Cerebellar cortex (tissue), 1 donor: ENCODE measurements around the gene IQCE.
"Not testable (repeated sequence)": the region's sequence is repeated elsewhere in the genome, so short reads cannot be mapped to it uniquely, and the experiment has no call there.

ENCODE experiments used
- DNase-seq: peaks from one replicate; pipeline ENCODE4 v3.0.0-alpha.2; 2015; ENCODE audit warnings: low spot score

Gene IQCE

DNA sequence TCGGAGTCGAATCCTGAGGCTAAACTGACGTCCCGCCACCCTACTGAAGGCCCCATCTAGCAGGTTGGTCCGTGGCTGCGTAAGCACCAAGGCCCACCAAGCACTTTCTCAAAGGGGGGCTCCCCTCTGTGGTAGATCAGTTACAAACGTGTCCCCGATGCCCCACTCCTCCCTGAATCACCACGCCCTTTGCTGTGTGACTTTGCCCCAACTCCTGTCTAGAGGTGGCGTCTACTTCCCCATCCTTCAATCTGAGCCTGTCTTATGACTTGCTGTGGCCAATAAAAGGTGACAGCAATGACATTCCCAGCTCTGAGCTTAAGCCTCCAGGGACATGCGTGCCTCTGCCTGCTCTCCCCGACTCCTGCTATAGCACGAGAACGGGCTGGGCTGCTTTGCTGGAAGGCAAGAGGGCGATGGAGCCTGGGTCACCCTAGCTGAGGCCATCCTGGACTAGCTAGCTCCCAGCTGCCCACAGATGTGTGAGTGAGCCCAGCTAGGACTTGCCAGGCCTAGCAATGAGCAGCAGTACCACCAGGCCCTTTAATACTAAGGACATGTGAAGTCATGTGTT lies 26.5 kb upstream of the IQCE start:
- not testable (repeated sequence) for DNase-seq

- not testable (repeated sequence) for DNase-seq
Observed at GRCh38 chr7:2532816-2533215, 26.0 kb upstream of the IQCE start.

DNA sequence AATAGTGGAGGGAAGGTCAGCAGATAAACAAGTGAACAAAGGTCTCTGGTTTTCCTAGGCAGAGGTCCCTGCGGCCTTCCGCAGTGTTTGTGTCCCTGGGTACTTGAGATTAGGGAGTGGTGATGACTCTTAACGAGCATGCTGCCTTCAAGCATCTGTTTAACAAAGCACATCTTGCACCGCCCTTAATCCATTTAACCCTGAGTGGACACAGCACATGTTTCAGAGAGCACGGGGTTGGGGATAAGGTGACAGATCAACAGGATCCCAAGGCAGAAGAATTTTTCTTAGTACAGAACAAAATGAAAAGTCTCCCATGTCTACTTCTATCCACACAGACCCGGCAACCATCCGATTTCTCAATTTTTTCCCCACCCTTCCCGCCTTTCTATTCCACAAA lies 25.2 kb upstream of the IQCE start:
- DNase-seq, result not testable (repeated sequence)

DNA sequence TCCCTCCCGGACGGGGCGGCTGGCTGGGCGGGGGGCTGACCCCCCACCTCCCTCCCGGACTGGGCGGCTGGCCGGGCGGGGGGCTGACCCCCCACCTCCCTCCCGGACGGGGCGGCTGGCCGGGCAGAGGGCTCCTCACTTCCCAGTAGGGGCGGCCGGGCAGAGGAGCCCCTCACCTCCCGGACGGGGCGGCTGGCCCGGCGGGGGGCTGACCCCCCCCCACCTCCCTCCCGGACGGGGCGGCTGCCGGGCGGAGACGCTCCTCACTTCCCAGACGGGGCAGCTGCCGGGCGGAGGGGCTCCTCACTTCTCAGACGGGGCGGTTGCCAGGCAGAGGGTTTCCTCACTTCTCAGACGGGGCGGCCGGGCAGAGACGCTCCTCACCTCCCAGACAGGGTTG lies 24.6 kb upstream of the IQCE start:
- not testable (repeated sequence) for DNase-seq

DNA sequence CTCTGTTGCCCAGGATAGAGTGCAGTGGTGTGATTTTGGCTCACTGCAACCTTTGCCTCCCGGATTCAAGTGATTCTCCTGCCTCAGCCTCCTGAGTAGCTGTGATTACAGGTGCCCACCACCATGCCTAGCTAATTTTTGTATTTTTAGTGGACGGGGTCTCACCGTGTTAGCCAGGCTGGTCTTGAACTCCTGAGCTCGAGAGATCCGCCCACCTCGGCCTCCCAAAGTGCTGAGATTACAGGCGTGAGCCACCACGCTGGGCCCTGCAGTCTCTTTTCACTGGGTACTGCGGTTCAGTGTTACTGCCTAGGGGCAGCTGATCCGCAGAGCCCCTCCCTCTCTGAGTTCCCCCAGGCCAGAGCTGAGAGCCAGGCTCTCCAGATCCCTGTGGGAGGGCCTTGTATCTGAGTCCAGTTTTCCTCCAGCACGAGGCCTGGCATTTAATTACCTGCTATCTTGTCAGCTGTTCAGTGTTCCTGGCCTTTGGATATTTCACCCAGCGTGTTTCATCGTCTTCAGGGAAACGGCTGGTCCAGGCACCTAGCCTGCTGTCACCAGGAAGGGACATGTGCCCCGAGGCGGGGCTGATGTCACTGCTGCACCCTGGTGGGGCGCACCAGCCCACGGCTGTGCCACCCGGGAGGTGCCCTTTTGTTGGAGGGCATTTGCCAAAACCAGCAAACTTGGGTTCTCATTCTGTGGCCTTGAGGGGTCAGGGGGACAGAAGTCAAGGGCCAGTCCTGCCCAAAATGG lies 22.7 kb upstream of the IQCE start:
- DNase-seq, result not testable (repeated sequence)

DNA sequence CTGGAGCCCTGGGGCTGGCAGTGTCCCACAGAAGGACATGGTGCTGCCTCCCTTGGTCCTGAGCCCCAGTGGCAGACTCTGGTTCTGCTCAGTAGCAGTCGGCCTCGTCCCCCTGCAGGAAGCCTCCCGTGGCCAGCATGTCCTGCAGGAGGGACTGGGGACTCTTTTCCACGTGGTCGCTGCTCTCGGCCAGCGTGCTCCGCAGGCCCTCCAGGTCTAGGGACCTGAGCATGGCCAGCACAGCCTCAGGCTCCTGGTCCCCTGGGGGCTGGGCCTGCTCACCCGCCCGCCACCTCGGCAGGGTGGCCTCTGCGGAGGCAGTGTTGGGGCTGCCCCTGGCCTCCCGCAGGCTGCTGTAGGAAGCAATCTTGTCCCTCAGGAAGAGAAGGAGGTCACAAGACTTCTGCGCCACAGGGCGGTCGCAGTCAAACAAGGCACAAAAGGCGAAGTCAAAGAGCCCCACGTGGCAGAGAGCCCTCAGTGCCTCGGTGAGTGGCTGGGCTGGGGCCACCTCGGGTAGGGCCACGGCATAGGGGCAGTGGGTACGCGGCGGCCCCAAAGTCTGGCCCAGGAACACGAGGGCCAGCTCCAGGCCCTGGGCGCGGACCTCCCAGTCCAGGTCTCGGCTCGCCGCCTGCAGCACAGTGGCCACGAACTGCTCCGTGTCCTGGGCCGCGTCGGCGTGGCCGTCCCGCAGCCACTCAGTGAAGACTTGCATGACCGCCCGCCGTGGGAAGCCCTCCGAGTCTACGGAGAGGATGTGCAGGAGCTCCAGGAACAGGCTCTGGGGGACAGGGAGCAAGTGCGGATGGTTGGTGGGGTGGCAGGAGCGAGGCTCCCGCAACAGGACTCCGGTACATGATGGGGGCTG lies 20.6 kb upstream of the IQCE start:
- no peak for DNase-seq

GRCh38 chr7:2539031-2539911 lies 19.5 kb upstream of the IQCE start:
- no peak for DNase-seq

DNA sequence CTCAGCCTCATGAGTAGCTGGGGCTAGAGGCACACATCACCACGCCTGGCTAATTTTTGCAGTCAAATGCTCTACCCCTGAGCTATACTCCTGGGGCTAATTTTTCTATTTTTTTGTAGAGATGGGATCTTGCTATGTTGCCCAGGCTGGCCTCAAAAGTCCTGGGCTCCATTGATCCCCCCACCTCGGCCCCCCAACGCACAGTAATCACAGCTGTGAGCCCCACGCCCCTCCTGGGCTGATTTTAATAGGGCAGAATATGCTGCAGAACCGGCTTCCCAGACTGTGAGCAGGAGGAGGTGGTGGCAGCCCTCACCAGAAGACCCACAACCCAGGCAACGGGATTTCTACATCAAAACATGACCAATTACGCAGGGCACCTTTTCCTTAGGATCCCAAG lies 18.6 kb upstream of the IQCE start:
- DNase-seq, result no peak

DNA sequence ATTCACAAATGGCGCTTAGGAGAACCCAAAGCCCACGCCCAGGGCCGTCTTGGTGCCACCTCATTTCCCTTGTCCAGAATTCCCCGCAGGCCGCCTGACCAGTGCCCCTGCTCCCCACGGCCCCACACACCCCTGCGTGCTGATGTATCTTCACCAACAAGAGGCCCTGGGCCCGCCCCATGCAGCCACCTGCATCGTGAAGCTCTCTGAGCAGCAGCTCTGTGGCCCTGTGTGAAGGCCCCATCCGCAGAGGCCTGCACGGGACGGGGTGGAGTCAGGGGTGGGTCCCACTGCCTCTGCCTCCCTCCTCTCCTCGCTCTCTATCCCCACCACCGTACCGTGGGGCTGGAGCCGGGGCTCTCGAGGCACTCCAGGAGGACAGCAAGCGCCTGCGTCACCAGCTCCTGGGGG lies 18.1 kb upstream of the IQCE start:
- no peak for DNase-seq

DNA sequence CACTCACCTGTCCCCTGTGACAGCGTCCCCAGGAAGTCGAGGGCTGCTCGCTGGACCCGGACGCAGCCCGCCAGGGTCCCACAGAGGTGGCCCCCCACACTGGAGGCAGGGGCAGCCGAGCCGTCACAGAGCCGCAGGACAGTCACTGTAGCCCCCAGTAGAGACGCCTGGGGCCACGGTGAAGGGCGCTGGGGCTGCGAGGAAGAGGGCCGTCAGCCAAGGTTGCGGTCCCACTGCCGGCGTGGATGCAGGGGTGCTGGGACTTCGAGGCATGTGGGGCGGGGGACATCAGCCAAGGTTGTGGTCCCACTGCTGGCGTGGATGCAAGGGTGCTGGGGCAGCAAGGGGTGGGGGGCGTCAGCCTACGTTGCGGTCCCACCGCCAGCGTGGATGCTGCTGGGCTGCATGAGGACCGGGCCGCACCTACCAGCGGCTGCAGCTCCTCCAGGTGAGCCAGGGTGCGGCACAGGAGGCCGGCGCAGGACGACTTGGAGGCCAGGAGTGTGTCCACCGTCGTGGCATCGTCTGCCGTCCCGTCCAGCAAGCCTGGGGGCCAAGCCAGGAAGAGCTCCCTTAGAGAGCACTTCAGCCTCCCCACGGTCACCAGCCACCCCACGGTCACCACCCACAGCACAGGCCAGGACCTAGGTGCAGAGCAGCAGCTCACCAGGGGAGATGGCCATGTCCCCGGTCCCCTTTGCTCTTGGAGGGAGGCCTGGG lies 17.3 kb upstream of the IQCE start:
- DNase-seq, result no peak

DNA sequence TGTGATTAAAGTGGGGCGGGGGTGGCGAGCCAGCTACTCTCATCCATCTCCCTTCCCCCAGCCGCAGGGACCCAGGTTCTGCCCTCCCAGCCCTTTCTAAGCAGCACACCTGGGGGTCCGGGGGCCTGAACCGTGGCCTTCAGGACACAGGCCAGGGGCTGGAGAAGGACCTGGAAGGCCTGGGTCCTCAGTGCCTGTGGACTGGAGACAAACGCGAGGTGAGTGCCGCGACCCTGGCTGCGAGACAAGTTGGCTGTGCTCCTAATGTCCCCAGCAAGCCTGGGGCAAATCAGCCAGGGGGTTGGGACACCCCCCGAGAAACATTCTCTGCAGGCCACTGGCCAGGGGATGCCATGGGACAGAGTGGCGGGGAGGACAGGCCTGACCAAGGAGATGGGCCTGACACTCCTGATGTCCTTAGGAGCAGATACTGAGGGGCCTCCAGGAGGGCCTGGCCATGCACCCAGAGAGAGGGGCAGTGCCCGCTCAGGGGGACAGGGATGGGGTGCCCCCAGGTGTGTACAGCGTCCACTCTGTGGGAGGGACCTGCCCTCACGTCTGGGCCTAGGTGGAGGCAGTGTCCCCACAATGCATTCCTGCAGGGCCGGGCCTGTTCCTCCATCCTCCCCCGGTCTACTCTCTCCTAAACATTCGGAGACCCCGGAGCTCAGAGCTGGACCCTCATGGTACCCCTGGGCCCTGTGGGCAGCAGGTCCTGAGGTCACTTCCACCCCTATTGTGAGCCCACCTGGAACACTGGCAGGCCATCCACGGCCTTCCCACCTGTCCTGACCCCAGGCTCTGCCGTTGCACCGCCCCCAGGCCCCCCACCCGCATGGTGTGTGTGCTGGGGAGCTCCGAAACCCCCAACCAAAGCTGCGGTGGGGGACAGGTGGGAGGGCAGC lies 16.5 kb upstream of the IQCE start:
- DNase-seq, result no peak

- DNase-seq, result no peak
Observed at GRCh38 chr7:2542916-2543871, 15.6 kb upstream of the IQCE start.

DNA sequence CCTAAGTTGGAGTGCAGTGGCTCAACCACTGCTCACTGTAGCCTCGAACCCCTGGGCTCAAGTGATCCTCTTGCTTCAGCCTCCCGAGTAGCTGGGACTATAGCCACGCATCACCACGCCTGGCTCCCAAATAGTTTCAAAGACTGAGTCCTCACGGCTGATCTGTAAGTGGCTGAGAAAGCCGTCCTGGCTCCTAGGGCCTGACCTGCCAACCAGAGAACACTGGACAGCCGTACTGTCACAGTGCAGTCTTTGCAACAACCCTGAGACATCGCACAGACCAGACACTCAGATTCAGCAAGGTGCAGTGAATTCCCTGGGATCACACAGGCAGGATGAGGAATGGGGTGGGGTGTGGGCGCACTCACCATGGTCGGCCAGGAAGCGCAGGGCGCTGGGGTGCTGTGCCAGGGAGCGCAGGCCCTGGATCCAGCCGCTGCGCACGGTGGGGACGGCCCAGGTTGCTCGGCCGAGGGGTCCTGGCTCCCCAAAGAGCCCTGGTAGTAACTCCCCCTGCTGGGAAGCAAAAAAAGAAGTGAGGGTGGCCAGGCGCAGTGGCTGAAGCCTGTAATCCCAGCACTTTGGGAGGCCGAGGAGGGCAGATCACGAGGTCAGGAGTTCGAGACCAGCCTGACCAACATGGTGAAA lies 14.1 kb upstream of the IQCE start:
- no peak for DNase-seq

DNA sequence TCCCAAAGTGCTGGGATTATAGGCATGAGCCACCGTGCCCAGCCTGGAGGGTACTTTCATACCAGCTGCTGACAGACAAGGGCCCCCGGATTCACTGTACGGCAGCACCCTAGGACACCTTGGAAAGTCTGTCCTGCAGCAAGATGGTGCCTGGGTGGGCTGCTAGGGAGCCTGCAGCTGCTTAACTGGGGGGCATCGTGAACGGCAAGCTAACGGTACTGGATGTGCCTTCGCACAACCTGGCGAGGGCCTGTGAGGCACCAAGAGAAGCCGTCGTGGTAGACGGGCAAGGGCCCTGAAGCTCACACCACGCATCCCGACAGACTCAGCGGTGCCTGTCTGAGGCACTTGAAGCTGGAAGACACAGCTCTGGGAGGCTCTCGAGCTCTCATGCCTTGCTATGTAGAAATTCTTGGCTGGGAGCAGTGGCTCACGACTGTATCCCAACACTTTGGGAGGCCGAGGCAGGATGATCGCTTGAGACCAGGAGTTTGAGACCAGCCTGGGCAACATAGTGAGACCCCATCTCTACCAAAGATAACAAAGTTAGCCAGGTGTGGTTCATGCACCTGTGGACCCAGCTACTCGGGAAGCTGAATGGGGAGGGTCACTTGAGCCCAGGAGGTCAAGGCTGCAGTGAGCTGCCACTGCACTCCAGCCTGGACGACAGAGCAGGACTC lies 12.9 kb upstream of the IQCE start:
- DNase-seq, result no peak

DNA sequence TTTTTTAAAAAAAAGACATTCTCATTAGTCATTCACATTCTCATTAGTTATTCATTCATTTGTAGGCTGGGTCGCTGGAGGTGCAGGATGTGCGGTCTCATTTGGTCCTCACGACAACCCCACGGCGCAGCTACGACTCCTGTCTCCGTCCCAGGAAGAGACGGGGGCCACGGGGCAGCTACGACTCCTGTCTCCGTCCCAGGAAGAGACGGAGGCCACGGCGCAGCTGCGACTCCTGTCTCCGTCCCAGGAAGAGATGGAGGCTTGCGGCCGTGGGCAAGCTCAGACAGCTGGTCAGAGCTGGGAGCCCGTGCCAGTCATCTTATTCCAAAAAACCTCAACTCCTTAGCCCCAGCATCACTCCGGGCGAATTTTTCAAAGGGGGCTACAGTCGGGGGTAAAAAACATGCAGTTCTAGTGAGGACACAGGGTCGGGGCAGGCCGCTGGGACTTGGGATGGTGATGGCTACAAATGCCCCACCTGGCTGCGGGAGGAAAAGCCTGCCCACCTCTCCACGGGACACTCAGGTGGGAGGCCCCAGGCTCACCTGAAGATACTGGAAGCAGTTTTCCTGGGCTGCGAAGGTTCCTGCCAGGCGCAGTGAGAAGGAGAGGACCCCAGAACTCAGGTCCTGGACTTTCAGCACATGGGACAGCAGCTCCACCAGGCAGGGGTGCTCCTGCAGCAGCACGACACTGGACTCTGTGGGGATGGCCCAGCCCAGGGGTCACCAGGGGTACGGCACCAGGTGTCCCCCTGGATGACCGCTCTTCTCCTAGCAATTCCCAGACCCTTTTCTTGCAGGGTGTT lies 11.8 kb upstream of the IQCE start:
- DNase-seq, result no peak

DNA sequence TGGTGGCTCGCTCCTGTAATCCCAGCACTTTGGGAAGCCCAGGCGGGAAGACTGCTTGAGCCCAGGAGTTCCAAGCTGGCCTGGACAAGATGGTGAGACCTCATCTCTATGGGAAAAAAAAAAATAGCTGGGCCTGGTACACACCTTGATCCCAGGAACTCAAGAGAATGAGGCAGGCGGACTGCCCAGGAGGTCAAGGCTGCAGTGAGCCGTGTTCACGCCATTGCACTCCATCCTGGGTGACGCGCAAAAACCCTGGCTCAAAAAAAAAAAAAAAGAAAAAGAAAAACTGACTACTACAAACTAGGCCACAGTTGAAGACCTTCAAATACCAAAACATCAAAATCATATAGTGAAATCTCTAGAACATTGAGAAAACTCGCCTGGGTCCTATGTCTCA lies 7.4 kb upstream of the IQCE start:
- DNase-seq, result no peak

- no peak for DNase-seq
Observed at GRCh38 chr7:2553108-2553507, 5.7 kb upstream of the IQCE start.
